HUES6 (cell line): Measurements from ENCODE around the gene TJAP1.

Source experiments
- H3K27ac ChIP-seq: 2 replicates; pipeline ENCODE4 v1.7.0; 2013; ENCODE audit warnings: low read depth, mild to moderate bottlenecking, low read length, inconsistent platforms
- H3K27me3 ChIP-seq: 2 replicates; pipeline ENCODE4 v1.6.1; 2013; ENCODE audit warnings: low read length; ENCODE audit not compliant: control insufficient read depth, insufficient read depth
- H3K36me3 ChIP-seq: 2 replicates; pipeline ENCODE4 v1.6.1; 2013; ENCODE audit warnings: low read length; ENCODE audit not compliant: control insufficient read depth, insufficient read depth
- H3K4me1 ChIP-seq: 2 replicates; pipeline ENCODE4 v1.6.1; 2013; ENCODE audit warnings: low read length; ENCODE audit not compliant: control insufficient read depth, insufficient read depth
- H3K4me3 ChIP-seq: 2 replicates; pipeline ENCODE4 v1.5.1; 2013; ENCODE audit warnings: low read depth, low read length
- H3K9ac ChIP-seq: one replicate; pipeline ENCODE4 v1.6.1; 2013; ENCODE audit warnings: mild to moderate bottlenecking, low read length
- H3K9me3 ChIP-seq: 2 replicates; pipeline ENCODE4 v1.6.1; 2013; ENCODE audit warnings: low read depth, low read length; ENCODE audit not compliant: control insufficient read depth, insufficient read depth

Gene TJAP1, protein sequence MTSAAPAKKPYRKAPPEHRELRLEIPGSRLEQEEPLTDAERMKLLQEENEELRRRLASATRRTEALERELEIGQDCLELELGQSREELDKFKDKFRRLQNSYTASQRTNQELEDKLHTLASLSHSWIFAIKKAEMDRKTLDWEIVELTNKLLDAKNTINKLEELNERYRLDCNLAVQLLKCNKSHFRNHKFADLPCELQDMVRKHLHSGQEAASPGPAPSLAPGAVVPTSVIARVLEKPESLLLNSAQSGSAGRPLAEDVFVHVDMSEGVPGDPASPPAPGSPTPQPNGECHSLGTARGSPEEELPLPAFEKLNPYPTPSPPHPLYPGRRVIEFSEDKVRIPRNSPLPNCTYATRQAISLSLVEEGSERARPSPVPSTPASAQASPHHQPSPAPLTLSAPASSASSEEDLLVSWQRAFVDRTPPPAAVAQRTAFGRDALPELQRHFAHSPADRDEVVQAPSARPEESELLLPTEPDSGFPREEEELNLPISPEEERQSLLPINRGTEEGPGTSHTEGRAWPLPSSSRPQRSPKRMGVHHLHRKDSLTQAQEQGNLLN

DNA sequence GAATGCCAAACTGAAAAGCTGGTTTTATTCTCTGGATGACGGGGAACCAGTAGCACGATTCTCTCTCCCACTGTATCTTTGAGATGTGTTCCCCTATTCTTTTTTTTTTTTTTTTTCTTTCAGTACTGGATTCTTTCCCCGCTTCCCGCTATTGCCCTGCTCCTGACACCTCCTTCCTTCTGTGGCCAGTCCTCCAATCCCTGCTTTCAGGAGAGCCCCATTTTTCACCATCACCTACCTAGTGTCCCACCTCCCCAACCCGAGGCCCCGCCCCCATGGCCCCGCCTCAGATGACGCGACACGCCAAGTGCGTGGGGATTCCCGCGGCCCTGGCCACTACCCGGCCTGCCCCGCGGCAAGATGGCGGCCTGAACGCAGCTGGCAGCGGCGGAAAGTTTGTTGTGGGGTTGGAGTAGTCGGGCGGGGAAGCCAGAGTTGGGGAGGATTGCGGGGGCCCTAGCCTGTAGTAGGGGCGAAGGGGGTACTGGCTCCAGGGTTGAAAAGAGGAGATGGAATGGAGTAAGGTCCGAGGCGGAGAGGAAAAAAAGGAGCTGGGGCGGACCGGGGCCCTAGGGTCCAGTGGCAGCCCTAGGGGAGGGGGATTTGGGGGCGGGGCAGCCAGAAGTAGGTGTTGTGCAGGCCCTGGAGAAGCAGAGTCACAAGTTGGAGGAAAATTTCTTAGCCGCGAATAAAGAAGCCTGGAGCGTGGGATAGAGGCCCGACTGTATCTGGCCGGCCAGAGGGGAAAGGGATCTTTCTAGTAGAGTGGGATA, at the start of gene TJAP1:
Gene TJAP1 (plus strand): TSS at position 336 of the 773 bp plus-strand sequence. CDS start 21,432 bp downstream, outside the sequence.
- Histone ChIP-seq H3K4me3 (peak within 1 kb of the TSS; percentile 71), H3K36me3 (no peaks in the 10 kb centered on the region), H3K27ac (peak within 1 kb of the TSS; percentile 70), H3K27me3 (no peaks in the 10 kb centered on the region), H3K9ac (peak within 1 kb of the TSS; percentile 78), H3K9me3 (no peaks in the 10 kb centered on the region), H3K4me1 (peaks cover 30% of the 10 kb centered on the region)

DNA sequence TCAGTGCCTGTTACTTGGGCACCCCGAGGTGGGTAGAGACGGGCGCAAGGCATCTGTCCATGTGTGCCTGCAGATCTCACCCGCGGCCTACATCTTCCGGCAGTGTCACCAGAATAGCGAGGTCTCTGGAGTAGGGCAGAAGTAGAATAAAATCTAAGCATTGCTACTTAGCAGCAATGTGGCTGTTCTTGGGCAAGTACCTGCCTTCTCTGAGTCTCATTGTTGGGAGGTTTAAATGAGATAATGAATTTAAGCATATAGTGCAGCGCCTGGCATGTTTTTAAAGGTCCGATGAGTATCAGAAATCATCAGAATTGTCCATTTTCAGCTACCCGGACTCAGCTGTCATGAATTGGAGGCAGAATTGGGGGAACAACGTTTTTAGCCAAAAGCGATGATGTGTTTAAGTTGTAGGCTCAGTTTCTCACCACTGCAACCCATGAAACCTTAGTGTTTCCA, 49.2 kb upstream of the TJAP1 start:
- Histone ChIP-seq H3K9me3 (peaks cover 9% of the 10 kb centered on the region), H3K36me3 (peaks cover 11% of the 10 kb centered on the region), H3K4me3 (peak overlapping the region; percentile 96), H3K27me3 (no peaks in the 10 kb centered on the region), H3K4me1 (no peaks in the 10 kb centered on the region), H3K27ac (peak overlapping the region; percentile 66; the same call in 1 of the 2 replicates), H3K9ac (peak overlapping the region; percentile 90)

DNA sequence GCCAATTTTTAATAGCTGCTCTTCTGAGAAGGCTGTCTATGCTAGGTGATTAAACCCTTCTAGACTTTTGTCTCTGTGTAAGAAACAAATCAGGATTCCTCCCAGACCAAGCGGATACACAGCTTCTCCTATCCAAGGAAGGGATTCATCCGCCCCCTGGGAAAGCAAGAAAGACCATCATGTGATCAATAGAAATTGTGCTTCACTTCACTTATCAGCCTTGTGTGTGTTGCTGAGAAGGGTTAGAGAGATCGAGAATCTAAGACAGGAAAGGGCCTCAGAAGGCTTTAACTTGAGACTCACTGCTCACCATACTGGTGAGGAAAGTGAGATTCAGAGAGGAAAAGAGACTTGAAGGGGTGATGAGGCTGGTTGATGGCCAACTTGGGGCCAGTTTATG, 48.5 kb upstream of the TJAP1 start:
- Histone ChIP-seq H3K9ac (peak overlapping the region; percentile 90), H3K4me3 (peak overlapping the region; percentile 96), H3K4me1 (no peaks in the 10 kb centered on the region), H3K9me3 (peaks cover 8% of the 10 kb centered on the region; the same call in 1 of the 2 replicates), H3K36me3 (peaks cover 14% of the 10 kb centered on the region), H3K27ac (no peak overlapping the region), H3K27me3 (no peaks in the 10 kb centered on the region)

DNA sequence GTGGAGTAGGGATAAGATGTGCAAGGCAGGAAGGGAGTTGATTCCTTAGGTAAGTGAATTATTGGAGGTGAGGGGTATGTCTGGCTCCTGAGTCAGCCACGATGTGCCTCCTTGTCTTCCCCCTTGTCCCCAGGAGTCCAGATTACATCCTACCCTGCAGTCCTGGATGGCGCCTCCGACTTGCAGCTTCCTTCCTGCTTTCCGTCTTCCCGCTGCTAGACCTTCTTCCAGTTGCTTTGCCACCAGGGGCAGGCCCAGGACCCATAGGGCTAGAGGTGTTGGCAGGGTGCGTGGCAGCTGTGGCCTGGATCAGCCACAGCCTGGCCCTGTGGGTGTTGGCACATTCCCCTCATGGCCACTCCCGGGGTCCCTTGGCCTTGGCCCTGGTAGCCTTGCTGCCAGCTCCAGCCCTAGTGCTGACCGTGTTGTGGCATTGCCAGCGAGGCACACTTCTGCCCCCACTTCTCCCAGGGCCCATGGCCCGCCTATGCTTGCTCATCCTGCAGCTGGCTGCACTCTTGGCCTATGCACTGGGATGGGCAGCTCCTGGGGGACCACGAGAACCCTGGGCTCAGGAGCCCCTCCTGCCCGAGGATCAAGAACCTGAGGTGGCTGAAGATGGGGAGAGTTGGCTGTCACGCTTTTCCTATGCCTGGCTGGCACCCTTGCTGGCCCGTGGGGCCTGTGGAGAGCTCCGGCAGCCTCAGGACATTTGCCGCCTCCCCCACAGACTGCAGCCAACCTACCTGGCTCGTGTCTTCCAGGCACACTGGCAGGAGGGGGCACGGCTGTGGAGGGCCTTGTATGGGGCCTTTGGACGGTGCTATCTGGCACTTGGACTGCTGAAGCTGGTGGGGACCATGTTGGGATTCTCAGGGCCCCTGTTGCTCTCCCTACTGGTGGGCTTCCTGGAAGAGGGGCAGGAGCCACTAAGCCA, 45.1 kb upstream of the TJAP1 start:
- Histone ChIP-seq H3K4me3 (no peak overlapping the region), H3K27ac (no peak overlapping the region), H3K4me1 (no peaks in the 10 kb centered on the region), H3K9me3 (no peaks in the 10 kb centered on the region), H3K36me3 (peaks cover 22% of the 10 kb centered on the region), H3K27me3 (no peaks in the 10 kb centered on the region), H3K9ac (no peak overlapping the region)

DNA sequence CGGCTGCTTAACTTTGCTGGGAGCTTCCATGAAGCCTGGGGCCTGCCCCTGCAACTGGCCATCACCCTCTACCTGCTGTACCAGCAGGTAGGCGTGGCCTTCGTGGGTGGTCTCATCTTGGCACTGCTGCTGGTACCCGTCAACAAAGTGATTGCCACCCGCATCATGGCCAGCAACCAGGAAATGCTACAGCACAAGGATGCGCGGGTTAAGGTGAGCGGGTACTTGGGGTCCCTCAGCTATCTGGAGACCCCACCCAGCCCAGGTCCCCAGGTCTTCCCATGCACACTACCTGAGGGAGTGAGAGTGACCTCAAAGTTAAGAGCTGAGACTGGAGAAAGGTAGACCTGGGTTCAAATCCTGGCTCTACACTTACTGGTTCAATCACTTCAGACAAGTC, 44.2 kb upstream of the TJAP1 start:
- Histone ChIP-seq H3K4me1 (no peaks in the 10 kb centered on the region), H3K4me3 (no peak overlapping the region), H3K27ac (no peak overlapping the region), H3K9ac (no peak overlapping the region), H3K36me3 (peaks cover 22% of the 10 kb centered on the region), H3K9me3 (no peaks in the 10 kb centered on the region), H3K27me3 (no peaks in the 10 kb centered on the region)

DNA sequence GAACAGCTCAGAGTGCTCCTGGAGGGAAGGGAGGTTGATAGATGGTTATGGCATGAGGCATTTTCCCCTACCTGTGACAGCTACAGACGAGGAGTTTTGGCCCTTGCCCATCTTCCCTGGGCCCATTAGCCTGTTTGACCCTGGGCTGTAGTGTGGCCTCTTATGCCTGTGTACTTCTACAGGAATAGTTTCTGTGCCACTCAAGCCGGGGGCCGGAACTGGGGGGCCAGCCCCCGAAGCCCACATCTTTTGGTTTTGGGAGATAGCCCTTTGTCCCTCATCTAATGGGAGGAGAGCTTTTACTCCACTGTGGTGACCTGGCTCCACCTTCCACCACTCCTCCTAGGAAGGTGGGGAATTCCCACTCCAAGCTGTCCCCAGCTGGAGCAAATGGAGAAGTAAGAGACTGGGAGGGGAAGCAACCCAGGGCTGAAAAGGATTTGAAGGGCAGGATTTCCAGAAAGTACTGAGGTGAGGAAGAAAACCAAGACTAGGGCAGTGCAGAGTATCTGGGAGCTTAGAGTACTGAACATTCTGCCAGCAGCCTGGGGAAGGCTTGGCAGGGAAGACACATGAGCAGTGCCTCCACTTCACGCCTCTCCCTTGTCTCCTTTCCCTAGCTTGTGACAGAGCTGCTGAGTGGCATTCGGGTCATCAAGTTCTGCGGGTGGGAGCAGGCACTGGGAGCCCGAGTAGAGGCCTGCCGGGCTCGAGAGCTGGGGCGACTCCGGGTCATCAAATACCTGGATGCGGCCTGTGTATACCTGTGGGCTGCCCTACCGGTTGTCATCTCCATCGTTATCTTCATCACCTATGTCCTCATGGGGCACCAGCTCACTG, 43.1 kb upstream of the TJAP1 start:
- Histone ChIP-seq H3K27me3 (no peaks in the 10 kb centered on the region), H3K4me1 (no peaks in the 10 kb centered on the region), H3K9me3 (no peaks in the 10 kb centered on the region), H3K36me3 (peaks cover 31% of the 10 kb centered on the region), H3K27ac (no peak overlapping the region), H3K9ac (no peak overlapping the region), H3K4me3 (no peak overlapping the region)

DNA sequence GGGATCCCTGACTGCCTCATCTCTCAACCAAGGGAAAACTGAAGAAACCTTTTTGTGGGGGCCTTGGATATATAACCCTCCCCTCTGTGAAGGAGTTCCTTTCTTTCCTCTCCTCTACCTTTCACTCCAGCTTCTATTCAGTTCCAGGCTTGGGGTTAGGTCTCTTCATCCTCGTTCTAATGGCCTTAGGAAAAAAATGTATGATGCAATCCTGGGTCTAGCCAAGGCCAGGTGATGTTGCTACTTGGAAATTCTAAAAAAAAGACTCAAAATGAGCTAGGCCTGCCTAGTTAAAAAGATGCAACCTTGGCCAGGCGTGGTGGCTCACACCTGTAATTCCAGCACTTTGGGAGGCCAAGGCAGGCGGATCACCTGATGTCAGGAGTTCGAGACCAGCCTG, 42.4 kb upstream of the TJAP1 start:
- no peaks in the 10 kb centered on the region for H3K4me1 ChIP-seq
- no peaks in the 10 kb centered on the region for H3K27me3 ChIP-seq
- peaks cover 31% of the 10 kb centered on the region for H3K36me3 ChIP-seq
- H3K27ac ChIP-seq = no peak overlapping the region
- H3K9ac ChIP-seq = no peak overlapping the region
- no peak overlapping the region for H3K4me3 ChIP-seq
- no peaks in the 10 kb centered on the region for H3K9me3 ChIP-seq

DNA sequence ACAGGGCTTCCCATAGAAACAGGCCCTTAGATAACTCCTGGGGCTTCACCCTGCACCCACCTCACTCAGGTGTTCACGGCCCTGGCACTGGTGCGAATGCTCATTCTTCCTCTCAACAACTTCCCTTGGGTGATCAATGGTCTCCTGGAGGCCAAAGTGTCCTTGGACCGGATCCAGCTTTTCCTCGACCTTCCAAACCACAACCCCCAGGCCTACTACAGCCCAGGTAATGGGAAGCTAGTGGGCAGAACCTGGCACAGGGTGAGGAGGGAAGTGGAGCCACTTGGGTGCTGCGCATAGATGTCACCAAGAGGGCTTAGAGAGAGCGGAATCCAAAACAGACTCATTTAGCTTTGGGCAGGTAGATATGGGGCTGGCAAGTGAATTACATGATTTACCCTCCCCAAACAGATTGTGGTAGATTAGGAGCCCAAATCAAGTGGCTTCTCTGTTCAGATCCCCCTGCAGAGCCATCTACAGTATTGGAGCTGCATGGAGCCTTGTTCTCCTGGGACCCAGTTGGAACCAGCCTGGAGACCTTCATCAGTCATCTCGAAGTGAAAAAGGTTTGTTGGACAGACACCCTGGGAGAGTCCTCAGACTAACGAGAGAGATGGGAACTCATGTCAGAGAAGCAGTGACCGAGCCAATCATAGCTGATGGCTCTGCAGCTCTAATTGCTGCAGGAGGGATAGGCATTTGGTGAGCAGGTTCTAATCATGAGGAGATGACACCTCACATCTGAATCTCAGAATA, 41.5 kb upstream of the TJAP1 start:
- no peaks in the 10 kb centered on the region for H3K9me3 ChIP-seq
- H3K27me3 ChIP-seq = no peaks in the 10 kb centered on the region
- no peak overlapping the region for H3K9ac ChIP-seq
- no peaks in the 10 kb centered on the region for H3K4me1 ChIP-seq
- H3K27ac ChIP-seq = no peak overlapping the region
- H3K4me3 ChIP-seq = no peak overlapping the region
- peaks cover 34% of the 10 kb centered on the region for H3K36me3 ChIP-seq

DNA sequence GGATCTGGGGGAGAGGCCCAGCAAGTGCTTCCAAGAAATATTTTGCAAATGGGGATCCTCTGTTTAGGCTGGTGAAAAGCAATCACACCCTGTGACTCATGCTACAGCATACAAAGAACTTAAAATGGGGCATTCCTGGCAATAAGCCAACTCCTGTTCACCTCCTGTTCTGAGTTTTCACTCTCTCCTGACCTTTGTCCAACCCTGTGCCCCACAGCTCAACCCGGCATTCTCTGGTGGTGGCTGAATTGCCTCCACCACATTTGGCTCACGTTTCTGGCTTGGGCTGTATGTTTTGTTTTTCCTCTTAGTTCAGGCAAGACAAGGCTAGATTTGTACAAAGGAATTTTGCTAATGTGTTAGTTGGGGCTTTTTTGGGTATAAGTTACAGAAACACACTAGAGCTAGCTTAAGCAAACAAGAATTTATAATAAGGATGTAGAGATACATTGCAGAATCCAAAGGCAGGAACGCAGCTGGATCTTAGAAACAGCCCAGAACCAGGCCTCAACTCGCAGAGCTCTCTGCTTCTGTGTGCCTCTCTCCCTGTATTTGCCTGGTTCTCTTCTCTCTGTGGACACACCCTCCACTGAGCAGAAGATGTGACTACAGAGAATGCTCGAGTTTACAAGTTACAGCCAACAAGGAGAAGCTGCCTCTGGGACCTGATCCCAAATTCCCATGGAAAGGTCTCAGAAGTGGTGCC, 40.6 kb upstream of the TJAP1 start:
- no peaks in the 10 kb centered on the region for H3K27me3 ChIP-seq
- H3K4me3 ChIP-seq = no peak overlapping the region
- H3K9me3 ChIP-seq = no peaks in the 10 kb centered on the region
- H3K36me3 ChIP-seq = peaks cover 38% of the 10 kb centered on the region
- no peak overlapping the region for H3K27ac ChIP-seq
- H3K9ac ChIP-seq = no peak overlapping the region
- H3K4me1 ChIP-seq = no peaks in the 10 kb centered on the region
